ENCODE data around the gene FEZF2. TPM values are rescaled to one million over a fixed set of nuclear protein-coding genes. Genes with fewer than 3 reads are reported as not detected.
A peak's percentile ranks its signal among the peaks of the same experiment; 100 is the strongest.

The FEZF2 gene
- polyA plus RNA-seq (ENCODE audit: low read depth in 6 of 6), result not detected

DNA sequence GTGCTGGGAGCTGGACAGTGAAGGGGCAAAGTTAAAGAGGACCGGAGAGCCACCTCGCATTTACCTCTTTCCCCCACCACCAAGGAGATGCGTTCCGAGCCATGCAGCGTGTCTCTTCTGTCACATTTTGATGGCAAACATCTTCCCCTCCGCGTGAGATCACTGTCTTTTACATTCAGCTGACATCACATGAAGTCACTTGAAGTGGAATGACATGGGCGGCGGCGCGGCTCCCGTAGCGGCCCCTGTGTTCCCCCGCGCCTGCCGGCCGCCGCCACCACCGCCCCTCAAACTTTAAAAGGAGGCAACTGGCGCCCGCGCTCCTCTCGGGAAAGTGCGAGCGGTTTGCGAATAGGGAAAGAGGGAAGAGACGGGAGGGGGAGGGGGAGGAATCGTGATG is at the start of gene FEZF2:
Gene FEZF2 (minus strand): TSS at position 336 of the 400 bp plus-strand sequence. CDS start 682 bp downstream, outside the sequence.
- peak within 1 kb of the TSS in 1 of 8 donors; percentile 44 for H3K4me3 Mint-ChIP-seq
- H3K9me3 Mint-ChIP-seq, result peaks cover 0 to 16% (median 2%) of the 10 kb centered on the region in 7 donors
- H3K27ac Mint-ChIP-seq, result no peak within 1 kb of the TSS

GRCh38 chr3:62421207-62421606 is 47.9 kb upstream of the FEZF2 start:
- Mint-ChIP-seq H3K27ac (no peak overlapping the region), H3K4me1 (no peaks in the 10 kb centered on the region), H3K36me3 (no peaks in the 10 kb centered on the region)

More for the DNA sequence above, at the start of gene FEZF2:
- H3K27me3 Mint-ChIP-seq, result peaks cover 45 to 86% (median 79%) of the 10 kb centered on the region in 3 donors
- ATAC-seq (ENCODE audit: low read depth in 2 of 2) (no peak), DNase-seq (no peak)
- peaks cover 0 to 14% (median 8%) of the 10 kb centered on the region in 3 donors for H3K4me1 Mint-ChIP-seq
- peaks cover 0 to 14% of the 10 kb centered on the region in 2 donors for H3K36me3 Mint-ChIP-seq

GRCh38 chr3:62416144-62416543 is 42.8 kb upstream of the FEZF2 start:
- Mint-ChIP-seq H3K27me3 (no peaks in the 10 kb centered on the region), H3K4me1 (no peaks in the 10 kb centered on the region), H3K9me3 (peaks cover 0 to 4% (median 0%) of the 10 kb centered on the region in 7 donors), H3K27ac (no peak overlapping the region), H3K36me3 (no peaks in the 10 kb centered on the region), H3K4me3 (no peak overlapping the region)
- ATAC-seq (ENCODE audit: low read depth in 2 of 2), result no peak
- DNase-seq, result no peak

More at GRCh38 chr3:62421207-62421606, 47.9 kb upstream of the FEZF2 start:
- H3K4me3 Mint-ChIP-seq, result no peak overlapping the region
- peaks cover 0 to 4% (median 0%) of the 10 kb centered on the region in 7 donors for H3K9me3 Mint-ChIP-seq
- H3K27me3 Mint-ChIP-seq, result no peaks in the 10 kb centered on the region
- ATAC-seq (ENCODE audit: low read depth in 2 of 2) (no peak), DNase-seq (no peak)

DNA sequence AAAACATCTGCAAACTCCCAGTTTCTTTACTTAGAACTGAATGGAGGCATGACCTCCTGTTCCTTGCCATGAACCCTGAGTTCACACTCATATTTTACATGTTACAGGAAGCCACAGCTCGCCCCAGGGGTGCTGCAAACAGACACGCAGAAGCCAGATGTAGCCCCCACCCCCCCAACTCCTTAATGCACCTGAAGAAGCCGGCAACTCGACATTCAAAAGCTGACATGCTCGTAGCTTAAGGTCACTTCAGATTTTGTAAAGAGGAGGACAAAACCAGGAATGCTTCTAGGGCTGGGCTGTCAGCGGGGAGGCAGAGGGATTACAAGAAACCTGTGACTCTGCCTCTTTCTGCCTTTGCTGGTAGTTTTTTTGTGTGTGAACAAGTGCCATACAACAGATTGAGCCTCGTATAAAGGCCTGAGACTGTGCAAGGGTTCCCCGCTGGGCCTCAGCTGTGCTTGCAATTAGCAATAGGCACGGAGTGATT is 42.0 kb upstream of the FEZF2 start:
- Mint-ChIP-seq H3K36me3 (no peaks in the 10 kb centered on the region), H3K27ac (no peak overlapping the region), H3K4me1 (no peaks in the 10 kb centered on the region), H3K27me3 (no peaks in the 10 kb centered on the region), H3K4me3 (no peak overlapping the region), H3K9me3 (peaks cover 0 to 3% (median 0%) of the 10 kb centered on the region in 7 donors)
- no peak for DNase-seq
- no peak for ATAC-seq (ENCODE audit: low read depth in 2 of 2)

- H3K36me3 Mint-ChIP-seq, result no peaks in the 10 kb centered on the region
- no peak overlapping the region for H3K4me3 Mint-ChIP-seq
- H3K9me3 Mint-ChIP-seq, result peaks cover 0 to 2% (median 0%) of the 10 kb centered on the region in 7 donors
- no peaks in the 10 kb centered on the region for H3K4me1 Mint-ChIP-seq
- ATAC-seq (ENCODE audit: low read depth in 2 of 2) (no peak), DNase-seq (no peak)
- no peaks in the 10 kb centered on the region for H3K27me3 Mint-ChIP-seq
- H3K27ac Mint-ChIP-seq, result no peak overlapping the region
Measured at GRCh38 chr3:62414786-62415185, 41.4 kb upstream of the FEZF2 start.

GRCh38 chr3:62413687-62414086 is 40.3 kb upstream of the FEZF2 start:
- Mint-ChIP-seq H3K9me3 (peaks cover 0 to 2% (median 0%) of the 10 kb centered on the region in 7 donors), H3K36me3 (no peaks in the 10 kb centered on the region), H3K4me1 (no peaks in the 10 kb centered on the region), H3K27me3 (no peaks in the 10 kb centered on the region), H3K27ac (no peak overlapping the region), H3K4me3 (no peak overlapping the region)
- ATAC-seq (ENCODE audit: low read depth in 2 of 2), result no peak
- no peak for DNase-seq

DNA sequence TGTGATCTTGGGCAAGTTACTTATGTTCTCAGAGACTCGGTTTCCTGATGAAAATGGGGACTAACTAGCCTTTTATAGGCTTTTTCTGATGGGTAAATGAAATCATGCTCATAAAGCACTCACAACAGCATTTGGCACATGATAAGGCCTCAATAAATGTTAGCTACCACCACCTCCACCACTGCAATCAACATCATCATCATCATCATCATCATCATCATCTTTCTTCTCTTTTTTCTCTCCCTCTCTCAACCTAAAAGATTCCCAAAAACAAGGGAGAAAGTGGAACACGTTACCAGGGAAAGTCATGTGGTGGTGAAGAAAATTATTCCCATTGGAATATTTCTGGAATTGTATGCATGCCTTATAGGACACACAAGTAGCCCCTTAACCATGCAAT is 33.6 kb upstream of the FEZF2 start:
- Mint-ChIP-seq H3K36me3 (no peaks in the 10 kb centered on the region), H3K4me1 (no peaks in the 10 kb centered on the region), H3K27ac (no peak overlapping the region), H3K4me3 (no peak overlapping the region), H3K27me3 (no peaks in the 10 kb centered on the region), H3K9me3 (peaks cover 0 to 2% (median 0%) of the 10 kb centered on the region in 7 donors)
- DNase-seq (no peak), ATAC-seq (ENCODE audit: low read depth in 2 of 2) (no peak)

DNA sequence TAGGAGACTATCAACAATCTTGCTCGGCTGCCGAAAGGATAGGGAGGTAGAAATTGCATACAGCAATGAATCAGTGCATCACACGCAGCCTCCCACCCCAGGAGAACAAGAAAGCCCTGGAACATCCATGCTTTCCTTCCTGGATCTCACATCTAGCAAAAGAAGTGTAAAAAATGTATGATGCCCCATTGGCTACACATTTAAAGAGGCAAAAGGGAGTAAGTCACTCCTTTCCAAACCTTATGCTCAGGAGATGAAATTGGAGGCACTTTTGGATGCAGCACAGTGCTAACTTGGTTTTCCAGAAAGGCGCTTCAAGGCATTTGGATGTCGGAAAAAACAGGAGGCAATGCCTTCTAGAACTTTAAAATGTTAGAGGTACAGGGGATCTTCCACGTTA is 32.2 kb upstream of the FEZF2 start:
- Mint-ChIP-seq H3K27ac (no peak overlapping the region), H3K36me3 (no peaks in the 10 kb centered on the region), H3K4me1 (no peaks in the 10 kb centered on the region), H3K4me3 (no peak overlapping the region), H3K27me3 (no peaks in the 10 kb centered on the region), H3K9me3 (peaks cover 0 to under 1% (median 0%) of the 10 kb centered on the region in 7 donors)
- DNase-seq, result no peak
- ATAC-seq (ENCODE audit: low read depth in 2 of 2), result no peak

DNA sequence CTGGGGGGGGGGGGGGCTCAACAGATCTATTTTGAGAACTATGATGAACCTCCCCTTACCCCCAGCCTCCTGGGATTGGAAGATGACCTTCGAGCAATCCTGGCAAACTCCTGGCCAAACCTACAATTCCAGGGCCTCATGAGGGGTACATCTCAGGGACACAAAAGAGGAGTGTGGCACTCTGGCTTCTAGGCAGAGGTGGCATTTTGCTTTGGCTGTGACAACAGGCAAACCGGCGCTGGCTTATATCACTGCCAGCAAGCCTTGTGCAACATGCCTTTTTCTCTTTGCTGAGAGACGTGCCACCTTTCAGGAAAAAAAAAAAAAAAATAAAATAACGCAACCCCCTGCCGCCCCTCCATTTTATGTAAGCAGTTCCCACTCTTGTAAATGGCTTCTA is 31.8 kb upstream of the FEZF2 start:
- no peaks in the 10 kb centered on the region for H3K27me3 Mint-ChIP-seq
- no peaks in the 10 kb centered on the region for H3K36me3 Mint-ChIP-seq
- H3K4me3 Mint-ChIP-seq, result no peak overlapping the region
- no peak overlapping the region for H3K27ac Mint-ChIP-seq
- no peaks in the 10 kb centered on the region for H3K9me3 Mint-ChIP-seq
- DNase-seq (no peak), ATAC-seq (ENCODE audit: low read depth in 2 of 2) (no peak)
- no peaks in the 10 kb centered on the region for H3K4me1 Mint-ChIP-seq

DNA sequence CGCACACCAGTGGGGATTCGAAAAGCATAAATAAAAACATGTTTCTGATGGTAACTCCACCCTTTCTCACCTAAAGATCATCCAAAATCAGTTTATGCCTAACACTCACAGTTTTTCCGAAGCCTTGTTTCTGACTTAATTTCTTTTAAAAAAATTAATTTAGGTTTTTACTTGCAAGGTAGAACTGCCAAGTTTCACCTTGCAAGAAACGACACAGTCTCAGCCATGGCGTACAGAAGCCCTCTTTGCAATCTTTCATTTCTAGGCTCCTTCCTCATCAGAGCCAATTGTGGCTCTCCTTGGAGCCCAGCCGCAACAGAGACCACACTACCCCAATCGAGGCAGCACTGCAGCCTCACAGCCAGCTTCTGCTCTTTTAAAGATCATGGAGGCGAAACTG is 31.0 kb upstream of the FEZF2 start:
- Mint-ChIP-seq H3K4me1 (no peaks in the 10 kb centered on the region), H3K4me3 (no peak overlapping the region), H3K36me3 (no peaks in the 10 kb centered on the region), H3K9me3 (no peaks in the 10 kb centered on the region), H3K27me3 (no peaks in the 10 kb centered on the region), H3K27ac (no peak overlapping the region)
- no peak for ATAC-seq (ENCODE audit: low read depth in 2 of 2)
- DNase-seq, result no peak

DNA sequence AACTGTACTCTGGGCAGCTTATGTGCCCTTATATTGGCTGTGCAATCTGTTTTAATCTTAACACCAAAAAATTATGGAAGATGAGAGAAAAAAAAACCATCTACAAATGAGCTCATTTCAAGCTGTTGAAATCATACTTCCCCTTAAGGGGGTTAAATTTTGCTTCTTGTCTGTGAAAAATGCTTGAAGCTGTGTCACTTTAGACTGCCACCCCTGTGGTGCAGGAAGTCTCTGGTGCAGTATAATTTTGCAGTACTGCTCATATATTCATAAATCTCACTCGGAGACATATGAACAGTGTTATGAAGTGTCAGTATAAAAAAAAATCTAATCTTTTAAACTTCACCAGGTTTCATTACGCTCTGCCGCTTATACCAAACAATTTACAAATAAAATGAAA is 30.4 kb upstream of the FEZF2 start:
- Mint-ChIP-seq H3K4me3 (no peak overlapping the region), H3K27me3 (no peaks in the 10 kb centered on the region)

DNA sequence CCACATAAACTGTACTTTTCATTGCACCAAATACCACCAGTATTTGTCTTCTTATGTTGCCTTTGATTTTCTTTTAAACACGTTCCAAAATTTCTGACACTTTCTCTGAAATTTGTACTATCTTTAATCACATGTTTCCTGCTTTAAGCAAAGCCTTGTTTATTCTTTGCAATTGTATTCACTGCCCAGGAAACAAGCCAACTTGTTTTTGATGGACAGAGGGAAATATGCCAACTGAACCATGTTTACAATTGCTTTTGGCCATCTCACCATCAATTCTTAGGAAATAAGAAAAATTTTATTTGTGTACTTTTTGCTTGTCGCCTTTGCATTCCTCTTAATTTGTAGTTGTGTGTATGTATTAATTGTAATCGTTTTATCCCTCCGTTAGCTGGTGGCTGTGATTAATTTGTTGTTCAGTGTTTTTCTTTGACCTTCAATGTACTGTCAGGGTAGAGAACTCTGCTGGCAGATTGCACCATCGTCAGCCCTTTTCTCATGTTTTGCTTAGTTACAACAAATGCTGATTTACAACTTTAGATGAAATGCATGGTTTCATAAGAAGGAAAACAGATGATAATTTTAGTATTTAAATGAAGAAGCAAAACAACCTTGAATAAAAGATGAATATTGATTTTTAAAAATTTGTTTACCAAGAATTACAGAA is 19.4 kb upstream of the FEZF2 start:
- ATAC-seq (ENCODE audit: low read depth in 2 of 2), result no peak
- Mint-ChIP-seq H3K36me3 (no peaks in the 10 kb centered on the region), H3K27ac (no peak overlapping the region), H3K4me3 (no peak overlapping the region), H3K9me3 (peaks cover 0 to 19% (median 7%) of the 10 kb centered on the region in 7 donors), H3K4me1 (no peaks in the 10 kb centered on the region), H3K27me3 (peaks cover 0 to 20% (median 19%) of the 10 kb centered on the region in 3 donors)
- DNase-seq, result no peak

More for the DNA sequence above, 30.4 kb upstream of the FEZF2 start:
- H3K4me1 Mint-ChIP-seq, result no peaks in the 10 kb centered on the region
- no peak overlapping the region for H3K27ac Mint-ChIP-seq
- H3K36me3 Mint-ChIP-seq, result no peaks in the 10 kb centered on the region
- DNase-seq (no peak), ATAC-seq (ENCODE audit: low read depth in 2 of 2) (no peak)
- no peaks in the 10 kb centered on the region for H3K9me3 Mint-ChIP-seq

GRCh38 chr3:62387251-62387650 is 13.9 kb upstream of the FEZF2 start:
- Mint-ChIP-seq H3K4me1 (no peaks in the 10 kb centered on the region), H3K27ac (no peak overlapping the region), H3K27me3 (peaks cover 8 to 15% (median 12%) of the 10 kb centered on the region in 3 donors), H3K4me3 (no peak overlapping the region), H3K9me3 (peaks cover 2 to 24% (median 4%) of the 10 kb centered on the region in 7 donors), H3K36me3 (no peaks in the 10 kb centered on the region)
- ATAC-seq (ENCODE audit: low read depth in 2 of 2), result no peak
- DNase-seq, result no peak

- Mint-ChIP-seq H3K27ac (no peak overlapping the region), H3K36me3 (peaks cover 0 to 16% of the 10 kb centered on the region in 2 donors), H3K9me3 (peaks cover 0 to 13% (median 0%) of the 10 kb centered on the region in 7 donors), H3K4me1 (peaks cover 0 to 4% (median 0%) of the 10 kb centered on the region in 3 donors), H3K4me3 (no peak overlapping the region), H3K27me3 (peaks cover 58 to 76% (median 67%) of the 10 kb centered on the region in 3 donors)
- ATAC-seq (ENCODE audit: low read depth in 2 of 2) (no peak), DNase-seq (no peak)
Measured at GRCh38 chr3:62379321-62379798, 6.0 kb upstream of the FEZF2 start.

Measured in naive B cell (primary cell).